HFFc6 (cell line): ENCODE measurements around the gene CALM1. TPM values are rescaled to one million over a fixed set of nuclear protein-coding genes. Genes with fewer than 3 reads are reported as not detected.

Source experiments
- DNase-seq: peaks from one replicate; pipeline ENCODE4 v3.0.0-alpha.2; 2018
- H3K27ac Mint-ChIP-seq: 2 replicates; pipeline ENCODE4 v1.8.0; 2020; ENCODE audit warnings: mild to moderate bottlenecking, mixed read lengths
- H3K27me3 Mint-ChIP-seq: 2 replicates; pipeline ENCODE4 v1.8.0; 2021; ENCODE audit warnings: mild to moderate bottlenecking, moderate library complexity, mixed read lengths; ENCODE audit not compliant: insufficient read depth
- H3K36me3 Mint-ChIP-seq: 2 replicates; pipeline ENCODE4 v1.8.0; 2021; ENCODE audit warnings: low read depth, mixed read lengths
- H3K4me1 Mint-ChIP-seq: 2 replicates; pipeline ENCODE4 v1.8.0; 2020; ENCODE audit warnings: low read depth, mixed read lengths
- H3K4me3 Mint-ChIP-seq: 2 replicates; pipeline ENCODE4 v1.8.0; 2020; ENCODE audit warnings: mild to moderate bottlenecking, moderate library complexity, mixed read lengths
- H3K9me3 Mint-ChIP-seq: 2 replicates; pipeline ENCODE4 v1.8.0; 2020; ENCODE audit warnings: mild to moderate bottlenecking, mixed read lengths
- total RNA-seq, 6 experiments: library from RNA; stranded (reverse); fragmentation: NEBNext Ultra II Directional; extraction: Animal tissue kit (Norgen Biotek cat#: 25700); gene quantifications; 2 replicates in 1 of 6; 3 replicates in 5 of 6; pipeline ENCODE4 v1.2.3, GENCODE V29; 2021
- TF ChIP-seq, protein P1 (sequence below): fragments of 200-600 bp; sonication (generic); IDR thresholded peaks from 2 replicates; pipeline ENCODE4 v1.5.0; 2021; ENCODE audit warnings: antibody characterized with exemption, mild to moderate bottlenecking

CALM1 gene
- total RNA-seq, 6 experiments from 2014 or later: 333 to 429 (median 403) TPM

DNA sequence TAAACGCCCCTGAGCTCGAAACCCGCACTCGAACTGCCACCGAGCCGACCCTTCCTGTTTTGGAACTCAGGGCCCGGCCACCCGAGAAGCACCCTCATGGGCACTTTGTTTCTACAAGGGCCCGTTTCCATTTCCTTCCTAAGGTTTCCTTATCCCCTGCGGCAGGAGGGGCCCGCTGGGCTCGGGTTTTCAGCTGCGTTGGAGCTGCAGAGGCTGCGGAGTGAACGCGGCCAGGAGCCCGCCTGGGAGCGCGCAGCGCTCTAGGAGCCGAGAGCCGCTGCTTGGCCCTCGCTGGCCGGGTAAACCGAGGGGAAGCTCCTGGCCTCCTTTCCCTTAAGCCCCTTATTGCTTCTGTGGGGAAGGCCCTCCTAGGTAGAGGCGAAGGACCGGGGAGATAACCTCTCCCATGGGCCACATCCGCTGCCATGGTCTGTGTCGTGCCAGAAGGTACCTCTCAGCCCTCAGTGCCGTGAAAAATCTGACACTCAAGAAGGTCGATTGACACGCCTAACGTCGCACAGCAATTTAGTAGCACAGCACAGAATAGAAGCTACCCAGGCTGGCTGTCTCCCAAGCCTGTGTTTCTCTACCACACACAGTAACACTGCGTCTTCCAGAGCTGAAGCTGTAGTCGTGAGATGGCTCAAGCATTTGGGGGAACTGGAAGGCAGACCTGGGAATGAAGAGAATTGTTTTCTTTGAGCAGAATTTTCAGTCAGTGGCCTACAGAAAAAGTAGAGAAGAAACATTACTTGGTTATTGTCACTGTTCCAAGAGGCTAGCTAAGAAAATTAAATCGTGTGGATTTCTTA is 12.9 kb upstream of the CALM1 start:
- Mint-ChIP-seq H3K9me3 (no peaks in the 10 kb centered on the region), H3K4me1 (peaks cover 22% of the 10 kb centered on the region), H3K27me3 (peaks cover 2% of the 10 kb centered on the region; the same call in 1 of the 2 replicates), H3K36me3 (no peaks in the 10 kb centered on the region), H3K4me3 (no peak overlapping the region), H3K27ac (no peak overlapping the region)
- TF ChIP-seq, protein P1, sequence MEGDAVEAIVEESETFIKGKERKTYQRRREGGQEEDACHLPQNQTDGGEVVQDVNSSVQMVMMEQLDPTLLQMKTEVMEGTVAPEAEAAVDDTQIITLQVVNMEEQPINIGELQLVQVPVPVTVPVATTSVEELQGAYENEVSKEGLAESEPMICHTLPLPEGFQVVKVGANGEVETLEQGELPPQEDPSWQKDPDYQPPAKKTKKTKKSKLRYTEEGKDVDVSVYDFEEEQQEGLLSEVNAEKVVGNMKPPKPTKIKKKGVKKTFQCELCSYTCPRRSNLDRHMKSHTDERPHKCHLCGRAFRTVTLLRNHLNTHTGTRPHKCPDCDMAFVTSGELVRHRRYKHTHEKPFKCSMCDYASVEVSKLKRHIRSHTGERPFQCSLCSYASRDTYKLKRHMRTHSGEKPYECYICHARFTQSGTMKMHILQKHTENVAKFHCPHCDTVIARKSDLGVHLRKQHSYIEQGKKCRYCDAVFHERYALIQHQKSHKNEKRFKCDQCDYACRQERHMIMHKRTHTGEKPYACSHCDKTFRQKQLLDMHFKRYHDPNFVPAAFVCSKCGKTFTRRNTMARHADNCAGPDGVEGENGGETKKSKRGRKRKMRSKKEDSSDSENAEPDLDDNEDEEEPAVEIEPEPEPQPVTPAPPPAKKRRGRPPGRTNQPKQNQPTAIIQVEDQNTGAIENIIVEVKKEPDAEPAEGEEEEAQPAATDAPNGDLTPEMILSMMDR: no peak
- peak; percentile 9 for DNase-seq

DNA sequence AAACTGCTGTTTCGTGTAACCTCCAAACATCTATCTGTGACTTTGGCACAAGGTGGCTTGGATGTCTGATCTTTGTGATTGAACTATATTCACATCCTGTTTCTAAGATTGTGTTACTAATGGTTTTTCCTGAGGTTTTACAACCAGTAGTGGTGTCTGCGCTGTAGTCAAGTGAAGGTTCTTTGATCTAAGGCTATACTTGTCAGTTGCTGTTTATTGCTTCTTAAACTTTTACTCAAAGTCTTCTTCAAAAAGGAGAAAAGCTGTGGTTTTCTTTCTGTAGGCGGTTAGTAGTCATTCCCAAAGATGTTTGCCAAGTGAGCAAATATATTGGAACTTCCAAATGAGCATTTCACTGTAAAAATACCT is 12.3 kb upstream of the CALM1 start:
- Mint-ChIP-seq H3K36me3 (no peaks in the 10 kb centered on the region; the same call in 1 of the 2 replicates), H3K4me1 (peaks cover 28% of the 10 kb centered on the region), H3K27me3 (peaks cover 2% of the 10 kb centered on the region; the same call in 1 of the 2 replicates), H3K4me3 (no peak overlapping the region), H3K27ac (no peak overlapping the region), H3K9me3 (no peaks in the 10 kb centered on the region)
- TF ChIP-seq, protein P1: no peak
- no peak for DNase-seq

DNA sequence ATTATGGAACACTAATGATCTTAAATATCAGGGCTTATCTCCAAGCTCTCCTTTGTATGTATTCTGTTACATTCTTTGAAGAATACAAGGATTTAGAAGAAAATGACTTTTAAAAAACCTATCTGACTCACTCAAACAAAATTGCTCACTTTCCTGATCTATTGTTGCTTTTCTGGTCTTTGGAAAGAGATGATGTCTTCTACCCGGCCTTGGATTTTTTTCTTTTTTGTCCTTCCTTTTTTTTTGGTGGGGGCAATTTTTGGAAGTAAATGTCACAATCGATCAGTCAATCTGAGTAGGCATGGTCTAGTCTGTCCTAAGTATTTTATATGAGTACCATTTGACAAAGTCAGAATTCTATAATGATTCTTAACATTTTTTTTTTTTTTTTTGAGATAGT is 10.5 kb upstream of the CALM1 start:
- H3K9me3 Mint-ChIP-seq: no peaks in the 10 kb centered on the region
- H3K27ac Mint-ChIP-seq: no peak overlapping the region
- H3K4me1 Mint-ChIP-seq: peaks cover 32% of the 10 kb centered on the region
- TF ChIP-seq, protein P1: no peak
- peaks cover 2% of the 10 kb centered on the region; the same call in 1 of the 2 replicates for H3K27me3 Mint-ChIP-seq
- H3K36me3 Mint-ChIP-seq: no peaks in the 10 kb centered on the region; the same call in 1 of the 2 replicates
- DNase-seq: no peak
- H3K4me3 Mint-ChIP-seq: no peak overlapping the region

DNA sequence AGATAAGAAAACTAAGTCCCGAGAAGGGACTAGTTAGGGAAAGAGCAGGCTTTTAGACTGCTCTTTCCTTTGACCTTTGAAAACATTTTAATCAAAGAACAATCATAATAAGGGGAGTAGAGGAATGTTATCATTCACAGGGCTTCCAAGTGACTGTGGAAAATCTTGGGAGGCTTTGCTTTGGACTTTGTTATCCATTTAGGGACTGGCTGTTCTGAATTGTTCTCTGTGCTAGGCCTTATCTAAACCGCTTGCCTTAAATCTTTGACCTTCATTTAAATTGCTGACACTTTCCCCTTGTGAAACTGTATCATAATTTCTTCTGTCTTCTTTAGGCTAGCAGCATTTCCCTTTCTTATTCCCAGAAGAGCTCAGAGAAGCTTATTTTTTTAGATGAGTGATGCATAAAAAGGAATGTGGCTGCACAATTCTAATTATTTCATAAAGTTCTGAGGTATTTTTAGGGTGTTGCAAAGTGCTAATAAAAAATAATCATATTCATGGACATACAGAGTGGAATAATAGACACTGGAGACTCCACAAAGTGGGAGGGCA is 9.5 kb upstream of the CALM1 start:
- Mint-ChIP-seq H3K9me3 (no peaks in the 10 kb centered on the region), H3K27ac (peak overlapping the region; percentile 52; the same call in 1 of the 2 replicates), H3K36me3 (no peaks in the 10 kb centered on the region; the same call in 1 of the 2 replicates), H3K4me1 (peaks cover 32% of the 10 kb centered on the region), H3K4me3 (no peak overlapping the region), H3K27me3 (peaks cover 2% of the 10 kb centered on the region; the same call in 1 of the 2 replicates)
- TF ChIP-seq, protein P1: no peak
- DNase-seq: no peak

DNA sequence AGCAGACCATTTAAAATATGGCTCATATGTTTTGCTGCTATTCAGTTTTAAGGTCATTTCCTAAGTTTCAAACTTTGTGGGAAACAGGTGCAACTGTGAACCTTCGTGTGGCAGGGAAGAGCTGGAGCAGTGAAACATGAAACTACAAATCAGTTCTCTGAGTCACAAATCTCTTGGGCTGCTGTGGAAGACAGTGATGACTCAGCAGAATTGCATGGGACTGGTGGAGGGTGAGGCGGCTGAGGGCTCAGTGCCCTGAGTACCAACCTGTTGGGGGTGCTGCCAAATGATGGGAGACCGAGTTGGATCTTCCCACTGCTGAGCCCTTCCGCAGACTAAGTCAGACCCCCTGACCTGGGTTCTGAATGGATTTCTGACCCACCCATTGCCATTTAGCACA is 8.4 kb upstream of the CALM1 start:
- H3K27me3 Mint-ChIP-seq: peaks cover 2% of the 10 kb centered on the region; the same call in 1 of the 2 replicates
- peak; percentile 83 for DNase-seq
- H3K27ac Mint-ChIP-seq: peak overlapping the region; percentile 52
- H3K36me3 Mint-ChIP-seq: no peaks in the 10 kb centered on the region; the same call in 1 of the 2 replicates
- peaks cover 32% of the 10 kb centered on the region for H3K4me1 Mint-ChIP-seq
- no peaks in the 10 kb centered on the region for H3K9me3 Mint-ChIP-seq
- peak overlapping the region; percentile 22; the same call in 1 of the 2 replicates for H3K4me3 Mint-ChIP-seq
- TF ChIP-seq, protein P1: no peak
